Measurements from ENCODE around the gene STK36.
A peak's percentile ranks its signal among the peaks of the same experiment; 100 is the strongest.

STK36 gene, protein sequence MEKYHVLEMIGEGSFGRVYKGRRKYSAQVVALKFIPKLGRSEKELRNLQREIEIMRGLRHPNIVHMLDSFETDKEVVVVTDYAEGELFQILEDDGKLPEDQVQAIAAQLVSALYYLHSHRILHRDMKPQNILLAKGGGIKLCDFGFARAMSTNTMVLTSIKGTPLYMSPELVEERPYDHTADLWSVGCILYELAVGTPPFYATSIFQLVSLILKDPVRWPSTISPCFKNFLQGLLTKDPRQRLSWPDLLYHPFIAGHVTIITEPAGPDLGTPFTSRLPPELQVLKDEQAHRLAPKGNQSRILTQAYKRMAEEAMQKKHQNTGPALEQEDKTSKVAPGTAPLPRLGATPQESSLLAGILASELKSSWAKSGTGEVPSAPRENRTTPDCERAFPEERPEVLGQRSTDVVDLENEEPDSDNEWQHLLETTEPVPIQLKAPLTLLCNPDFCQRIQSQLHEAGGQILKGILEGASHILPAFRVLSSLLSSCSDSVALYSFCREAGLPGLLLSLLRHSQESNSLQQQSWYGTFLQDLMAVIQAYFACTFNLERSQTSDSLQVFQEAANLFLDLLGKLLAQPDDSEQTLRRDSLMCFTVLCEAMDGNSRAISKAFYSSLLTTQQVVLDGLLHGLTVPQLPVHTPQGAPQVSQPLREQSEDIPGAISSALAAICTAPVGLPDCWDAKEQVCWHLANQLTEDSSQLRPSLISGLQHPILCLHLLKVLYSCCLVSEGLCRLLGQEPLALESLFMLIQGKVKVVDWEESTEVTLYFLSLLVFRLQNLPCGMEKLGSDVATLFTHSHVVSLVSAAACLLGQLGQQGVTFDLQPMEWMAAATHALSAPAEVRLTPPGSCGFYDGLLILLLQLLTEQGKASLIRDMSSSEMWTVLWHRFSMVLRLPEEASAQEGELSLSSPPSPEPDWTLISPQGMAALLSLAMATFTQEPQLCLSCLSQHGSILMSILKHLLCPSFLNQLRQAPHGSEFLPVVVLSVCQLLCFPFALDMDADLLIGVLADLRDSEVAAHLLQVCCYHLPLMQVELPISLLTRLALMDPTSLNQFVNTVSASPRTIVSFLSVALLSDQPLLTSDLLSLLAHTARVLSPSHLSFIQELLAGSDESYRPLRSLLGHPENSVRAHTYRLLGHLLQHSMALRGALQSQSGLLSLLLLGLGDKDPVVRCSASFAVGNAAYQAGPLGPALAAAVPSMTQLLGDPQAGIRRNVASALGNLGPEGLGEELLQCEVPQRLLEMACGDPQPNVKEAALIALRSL (N-terminal part only)

DNA sequence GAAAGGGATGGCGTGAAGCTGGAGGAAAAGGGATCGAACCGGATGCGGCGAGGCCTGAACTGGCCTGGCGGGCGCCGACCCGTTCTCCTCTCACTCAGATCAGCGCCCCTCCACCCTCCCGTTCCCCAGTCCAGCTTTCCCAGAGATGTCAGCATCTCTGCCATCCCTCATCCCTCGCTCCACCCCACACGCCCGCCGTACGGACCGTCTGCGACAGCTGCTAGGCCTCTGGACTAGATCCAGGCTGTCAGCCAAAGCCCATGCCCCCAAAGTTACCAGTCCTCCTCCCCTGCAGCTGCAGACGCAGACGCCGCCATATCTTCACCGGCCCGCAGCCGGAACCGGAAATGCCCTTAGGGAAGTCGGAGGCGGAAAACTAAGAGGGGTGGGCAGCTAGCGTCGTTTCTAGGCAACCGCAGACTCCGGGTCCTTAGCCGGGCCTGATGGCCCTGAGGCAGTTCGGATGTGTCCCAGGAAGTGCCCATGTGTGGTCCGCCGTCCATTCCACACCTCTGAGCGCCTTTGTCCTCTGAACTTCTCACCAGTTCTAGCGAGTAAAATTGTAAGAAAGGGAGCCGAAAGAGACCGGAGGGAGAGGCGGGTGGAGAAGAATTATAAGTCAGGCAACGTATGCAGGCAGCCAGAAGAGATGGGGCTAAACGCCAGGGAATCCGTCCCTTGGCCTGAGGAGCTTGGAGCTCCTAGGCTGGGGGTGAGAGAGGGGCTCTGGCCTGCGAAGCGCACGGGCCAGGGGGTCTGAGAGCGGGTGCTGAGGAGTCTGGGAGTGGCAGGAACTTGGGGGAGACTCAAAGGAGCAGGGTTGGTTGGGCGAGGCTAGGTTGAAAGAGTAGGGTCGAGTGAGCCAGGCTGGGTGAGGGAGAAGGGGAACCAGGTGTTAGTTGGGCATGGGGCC, at the start of gene STK36, which contains the start of gene RNF25:
STK36 (plus strand) TSS at position 433 of the 913 bp plus-strand sequence. CDS start 744 bp downstream, outside the sequence.
RNF25 (minus strand) TSS at position 349 of the 913 bp plus-strand sequence; CDS start at position 317, 32 bp downstream.
- H3K27ac ChIP-seq, result peak within 1 kb of the TSS; percentile 83
- DNase-seq (ENCODE audit: low read depth, low spot score), result peak; percentile 12

DNA sequence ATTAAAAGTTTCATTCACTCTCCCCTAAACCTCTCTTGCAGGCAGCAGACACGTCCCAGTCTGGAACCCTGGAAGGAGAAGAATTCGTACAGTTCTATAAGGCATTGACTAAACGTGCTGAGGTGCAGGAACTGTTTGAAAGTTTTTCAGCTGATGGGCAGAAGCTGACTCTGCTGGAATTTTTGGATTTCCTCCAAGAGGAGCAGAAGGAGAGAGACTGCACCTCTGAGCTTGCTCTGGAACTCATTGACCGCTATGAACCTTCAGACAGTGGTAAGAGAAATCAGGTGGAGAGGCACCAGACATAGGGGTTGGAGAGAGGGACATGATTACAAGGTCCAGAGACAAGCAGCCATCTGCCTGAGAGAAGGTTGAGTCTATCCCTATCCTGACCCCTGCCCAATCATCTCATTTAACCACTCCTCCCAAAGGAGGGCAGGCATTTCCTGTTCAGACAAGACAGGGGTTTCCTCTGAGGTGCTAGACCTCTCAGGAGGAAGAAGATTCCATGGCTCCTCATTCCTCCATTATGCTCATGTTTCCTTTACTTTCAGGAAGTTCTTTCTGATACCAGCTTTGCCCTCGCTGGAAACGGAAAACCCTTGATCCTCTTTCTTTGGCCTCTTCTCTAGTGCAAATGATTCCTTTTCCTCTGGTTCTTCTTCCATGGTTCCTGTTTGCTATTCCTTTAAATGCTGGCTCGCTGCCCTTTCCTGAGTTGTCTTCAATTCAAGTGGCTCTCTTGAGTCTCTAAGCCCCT, 49.1 kb upstream of the STK36 start:
- H3K27ac ChIP-seq, result no peak overlapping the region
- DNase-seq (ENCODE audit: low read depth, low spot score), result no peak

DNA sequence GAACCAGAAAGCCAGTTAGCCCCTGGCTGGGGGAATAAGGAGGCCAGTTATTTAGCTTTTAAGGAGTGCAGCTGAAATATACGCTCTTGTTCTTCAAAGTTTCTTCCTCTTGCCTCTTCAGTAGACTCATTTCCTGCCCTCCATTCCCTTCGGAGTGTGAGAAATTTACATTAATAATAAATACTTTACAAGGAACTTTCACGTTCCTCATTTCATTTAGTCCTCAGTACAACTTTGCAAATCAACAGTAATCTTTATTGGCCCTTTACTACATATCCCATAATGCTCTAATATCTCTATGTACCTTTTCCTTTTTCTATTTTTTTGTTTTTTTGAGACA, 48.5 kb upstream of the STK36 start:
- no peak overlapping the region for H3K27ac ChIP-seq
- DNase-seq (ENCODE audit: low read depth, low spot score), result no peak

DNA sequence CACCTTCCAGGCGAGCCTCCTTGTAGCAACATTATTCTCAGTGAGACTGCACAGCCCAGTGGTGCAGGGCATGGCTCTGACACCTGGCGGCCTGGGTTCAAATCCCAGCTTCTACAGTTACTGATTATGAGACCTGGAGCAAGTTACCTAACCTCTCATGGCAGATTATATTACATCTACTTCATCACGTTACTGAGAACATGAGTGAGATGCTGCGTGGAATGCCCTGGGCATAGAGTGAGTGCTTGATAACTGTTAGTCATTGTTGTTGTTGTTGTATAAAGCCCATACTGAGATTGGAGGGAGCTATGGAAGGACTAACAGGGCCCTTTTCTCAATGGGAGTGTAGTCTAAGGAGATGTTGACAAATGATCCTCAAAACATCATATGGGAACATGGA, 45.5 kb upstream of the STK36 start:
- DNase-seq (ENCODE audit: low read depth, low spot score), result no peak
- no peak overlapping the region for H3K27ac ChIP-seq

DNA sequence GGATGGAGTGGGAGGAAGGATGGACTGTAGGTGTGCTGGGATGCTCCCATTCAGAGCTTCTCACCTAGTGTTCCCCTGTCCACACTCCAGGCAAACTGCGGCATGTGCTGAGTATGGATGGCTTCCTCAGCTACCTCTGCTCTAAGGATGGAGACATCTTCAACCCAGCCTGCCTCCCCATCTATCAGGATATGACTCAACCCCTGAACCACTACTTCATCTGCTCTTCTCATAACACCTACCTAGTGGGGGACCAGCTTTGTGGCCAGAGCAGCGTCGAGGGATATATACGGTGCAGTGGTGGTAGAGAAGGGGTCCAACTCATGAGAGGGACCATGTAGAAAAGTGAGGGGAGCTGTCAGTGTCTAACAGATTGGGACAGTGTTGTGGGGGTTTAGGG, 43.9 kb upstream of the STK36 start:
- H3K27ac ChIP-seq, result no peak overlapping the region
- no peak for DNase-seq (ENCODE audit: low read depth, low spot score)

DNA sequence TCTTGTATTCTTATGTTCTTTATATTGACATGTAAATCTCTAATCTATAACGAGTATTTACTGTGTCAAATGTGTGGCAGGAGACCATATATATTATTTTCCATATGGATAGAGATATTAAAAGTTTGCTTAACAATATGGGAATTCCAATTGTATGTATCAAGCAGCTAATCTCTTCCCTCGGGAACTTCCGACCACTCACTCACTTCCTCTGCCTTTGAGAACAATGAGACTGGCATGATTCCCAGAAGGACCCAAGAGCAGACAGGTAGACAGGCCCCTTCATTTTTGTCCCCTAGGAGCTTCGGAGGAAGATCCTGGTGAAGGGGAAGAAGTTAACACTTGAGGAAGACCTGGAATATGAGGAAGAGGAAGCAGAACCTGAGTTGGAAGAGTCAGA, 40.0 kb upstream of the STK36 start:
- H3K27ac ChIP-seq, result peak overlapping the region; percentile 38
- DNase-seq (ENCODE audit: low read depth, low spot score), result no peak

DNA sequence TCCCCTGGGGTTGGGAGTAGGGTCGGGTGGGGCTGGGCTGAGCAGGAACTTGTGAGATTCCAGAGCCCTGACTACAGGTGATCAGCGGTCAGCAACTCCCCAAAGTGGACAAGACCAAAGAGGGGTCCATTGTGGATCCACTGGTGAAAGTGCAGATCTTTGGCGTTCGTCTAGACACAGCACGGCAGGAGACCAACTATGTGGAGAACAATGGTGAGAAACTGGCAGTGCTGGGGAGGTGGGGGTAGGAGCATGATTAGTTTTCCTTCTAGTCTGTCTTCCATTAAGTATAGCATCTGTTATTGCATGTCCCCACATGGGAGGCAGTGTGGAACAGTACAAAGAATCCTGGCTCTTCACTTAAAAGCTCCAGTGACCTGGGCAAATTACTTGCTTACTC, 36.2 kb upstream of the STK36 start:
- H3K27ac ChIP-seq, result no peak overlapping the region
- no peak for DNase-seq (ENCODE audit: low read depth, low spot score)

DNA sequence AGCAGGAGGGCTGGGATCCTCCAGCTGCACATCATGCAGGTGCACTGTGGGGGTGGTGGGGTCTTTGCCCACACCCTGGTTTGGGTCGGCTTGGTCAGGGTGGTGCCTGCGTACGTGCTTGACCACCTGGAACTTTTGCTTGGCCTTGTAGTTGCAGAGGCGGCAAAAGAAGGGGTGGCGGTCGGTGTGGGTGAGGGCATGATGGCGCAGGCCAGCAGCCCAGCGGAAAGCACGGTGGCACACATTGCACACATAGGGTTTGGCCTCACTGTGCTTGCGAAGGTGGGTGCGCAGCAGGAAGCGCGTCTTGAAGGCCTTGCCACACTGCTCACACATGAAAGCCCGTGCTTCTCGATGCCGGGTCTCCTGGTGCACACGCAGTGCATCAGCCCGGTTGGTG, 33.5 kb upstream of the STK36 start:
- DNase-seq (ENCODE audit: low read depth, low spot score), result no peak
- H3K27ac ChIP-seq, result no peak overlapping the region

DNA sequence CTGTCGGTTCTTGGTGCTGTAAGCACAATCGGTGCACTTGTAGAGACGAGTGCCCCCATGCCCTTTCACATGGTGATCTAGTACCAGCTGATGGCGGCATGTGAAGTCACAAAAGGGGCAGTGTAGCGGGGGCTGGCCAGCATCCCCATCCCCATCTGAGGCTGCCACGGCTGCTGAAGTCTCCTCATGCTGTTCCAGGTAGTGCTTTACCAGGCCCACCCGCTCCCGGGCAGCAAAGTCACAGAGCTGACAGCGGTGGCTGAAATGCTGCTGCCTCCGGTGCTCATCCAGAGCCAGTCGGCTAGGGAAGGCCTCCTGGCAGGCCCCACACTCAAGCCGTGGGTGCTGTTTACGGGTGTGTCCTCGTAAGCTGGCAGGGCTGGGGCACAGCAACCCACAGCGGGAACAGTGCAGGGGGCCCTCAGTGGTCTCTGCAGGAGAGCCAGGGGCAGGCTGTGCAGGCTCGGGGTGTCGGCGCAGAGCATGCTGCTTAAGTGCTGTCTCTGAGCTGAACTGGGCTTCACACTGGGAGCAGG, 29.7 kb upstream of the STK36 start:
- no peak overlapping the region for H3K27ac ChIP-seq
- no peak for DNase-seq (ENCODE audit: low read depth, low spot score)

DNA sequence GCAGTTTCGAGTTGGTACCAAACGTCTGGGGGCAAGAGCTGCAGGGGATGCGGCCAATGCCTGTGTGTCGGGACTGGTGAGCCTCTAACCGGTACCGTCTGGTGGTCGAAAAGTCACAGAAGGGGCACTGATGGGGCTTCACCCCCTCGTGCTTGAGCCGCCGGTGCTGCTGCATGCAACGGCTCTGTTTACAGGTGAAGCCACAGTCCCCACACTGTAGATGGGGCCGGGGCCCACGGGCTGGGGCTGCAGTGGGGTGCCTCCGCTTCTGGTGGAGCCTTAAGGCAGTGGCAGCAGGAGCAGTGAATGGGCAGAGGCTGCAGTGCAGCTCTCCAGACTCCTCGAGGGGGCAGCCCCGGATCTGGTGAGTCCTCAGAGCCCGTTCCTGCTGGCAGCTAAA, 29.1 kb upstream of the STK36 start:
- no peak for DNase-seq (ENCODE audit: low read depth, low spot score)
- H3K27ac ChIP-seq, result no peak overlapping the region

DNA sequence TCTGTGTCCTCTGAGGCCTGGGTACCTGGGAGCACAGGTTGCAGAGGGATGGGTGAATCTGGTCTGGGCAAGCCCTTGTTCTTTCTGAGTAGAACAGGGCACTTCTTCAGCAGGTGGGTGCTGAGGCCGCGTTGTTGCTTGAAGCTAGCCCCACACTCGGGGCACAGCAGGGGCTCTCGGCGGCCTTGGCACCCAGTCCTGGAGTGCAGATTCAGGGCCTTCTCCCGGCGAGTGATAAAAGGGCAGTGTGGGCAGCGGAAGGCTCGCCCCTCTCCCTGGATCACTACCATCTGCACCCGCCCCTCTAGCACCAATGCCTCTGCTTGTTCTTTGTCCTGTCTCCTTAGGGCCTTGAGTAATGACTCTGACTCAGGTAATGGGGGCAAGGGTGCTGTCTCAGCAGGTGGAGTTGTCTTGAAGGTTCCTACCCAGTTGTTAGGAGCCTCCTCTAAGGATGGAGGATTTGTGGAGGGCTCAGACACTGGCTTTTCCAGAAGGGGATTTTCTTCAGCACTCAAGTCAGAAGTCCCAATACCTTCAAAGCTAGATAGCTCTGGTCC, 28.1 kb upstream of the STK36 start:
- DNase-seq (ENCODE audit: low read depth, low spot score), result no peak
- peak overlapping the region; percentile 78 for H3K27ac ChIP-seq

DNA sequence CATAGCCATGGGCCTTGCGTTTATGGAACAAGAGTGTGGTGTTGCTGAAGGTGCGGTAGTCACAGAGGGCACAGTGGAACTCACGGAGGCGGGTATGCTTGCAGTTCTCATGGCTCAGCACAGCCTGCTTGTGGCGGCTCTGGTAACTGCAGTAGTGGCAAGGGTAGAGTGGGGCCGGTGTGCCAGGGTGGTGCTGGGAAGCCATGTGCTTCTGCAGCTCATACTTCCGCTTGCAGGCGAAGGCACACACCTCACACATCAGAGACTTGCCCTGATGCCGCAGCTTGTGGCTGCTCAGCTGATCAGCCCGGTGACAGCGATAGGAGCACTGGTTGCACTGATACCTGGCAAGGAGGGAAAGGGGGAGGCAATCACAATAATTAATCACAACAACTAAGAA, 27.2 kb upstream of the STK36 start:
- DNase-seq (ENCODE audit: low read depth, low spot score), result no peak

DNA sequence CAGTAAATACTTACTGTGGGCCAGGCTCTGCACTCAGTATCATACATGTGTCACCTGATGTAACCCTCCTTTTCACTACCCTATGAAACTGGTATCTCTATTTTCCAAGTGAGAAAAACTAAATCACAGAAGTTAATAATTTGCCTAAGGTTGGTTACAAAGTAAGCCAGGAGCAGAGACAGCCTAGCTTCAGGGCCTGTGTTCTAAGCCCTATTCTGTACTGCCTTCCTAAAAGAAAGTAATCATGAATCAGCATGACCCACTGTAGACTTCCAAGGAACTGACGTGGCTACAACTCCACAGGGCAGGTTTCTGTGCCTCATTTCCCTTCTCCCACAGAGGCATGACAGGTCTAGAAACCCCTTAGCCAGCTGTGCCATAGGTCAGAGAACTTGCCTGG, 26.8 kb upstream of the STK36 start:
- peak; percentile 74 for DNase-seq (ENCODE audit: low read depth, low spot score)
- H3K27ac ChIP-seq, result peak overlapping the region; percentile 78

More for the DNA sequence above, 27.2 kb upstream of the STK36 start:
- peak overlapping the region; percentile 78 for H3K27ac ChIP-seq

DNA sequence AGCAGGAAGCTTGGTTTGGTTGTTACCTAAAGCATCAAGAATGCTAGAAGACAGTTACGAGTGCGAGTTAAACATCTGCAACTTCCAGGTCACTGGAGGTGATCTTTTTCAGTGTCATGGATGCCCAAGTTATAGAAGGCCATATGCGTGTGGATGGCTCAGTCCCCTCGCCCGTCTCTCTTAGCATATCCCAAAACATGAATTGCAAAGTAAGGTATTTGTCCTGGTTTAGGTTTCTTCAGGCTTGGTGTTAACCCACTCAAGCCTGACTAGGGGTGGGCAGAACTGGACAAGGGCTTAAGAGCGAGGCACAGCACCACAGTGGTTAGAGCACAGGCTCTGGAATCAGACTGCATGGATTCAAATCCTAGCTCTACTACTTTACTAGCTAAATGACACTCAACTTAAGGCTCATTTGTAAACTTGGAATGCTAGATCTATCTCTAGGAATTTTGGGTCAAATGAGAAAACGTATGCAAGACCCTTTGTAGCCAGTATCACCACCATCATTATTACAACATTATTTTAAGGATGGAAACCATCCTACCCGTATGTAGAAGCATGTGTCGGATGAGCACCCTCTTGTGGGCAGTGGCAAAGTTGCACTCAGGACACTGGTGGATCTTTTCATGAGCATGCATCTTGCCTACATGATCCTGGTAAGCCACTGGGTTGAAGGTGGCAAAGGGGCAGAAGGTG, 23.6 kb upstream of the STK36 start:
- H3K27ac ChIP-seq, result no peak overlapping the region
- no peak for DNase-seq (ENCODE audit: low read depth, low spot score)

DNA sequence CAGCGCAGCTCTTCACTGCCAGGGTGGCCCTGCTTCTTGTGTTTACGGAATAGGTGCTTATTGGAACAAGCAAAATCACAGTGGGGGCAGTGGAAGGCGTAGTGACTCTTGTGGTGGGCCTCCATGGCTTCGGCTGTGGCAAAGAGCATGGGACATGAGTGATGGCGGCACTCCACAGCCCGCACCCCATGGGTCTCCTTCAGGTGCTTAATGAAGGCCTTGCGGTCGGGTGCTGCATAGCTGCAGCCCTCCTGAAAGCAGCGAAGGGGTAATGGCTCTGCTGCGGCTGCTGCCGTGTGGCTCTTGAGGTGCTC, 23.1 kb upstream of the STK36 start:
- no peak overlapping the region for H3K27ac ChIP-seq
- DNase-seq (ENCODE audit: low read depth, low spot score), result no peak

DNA sequence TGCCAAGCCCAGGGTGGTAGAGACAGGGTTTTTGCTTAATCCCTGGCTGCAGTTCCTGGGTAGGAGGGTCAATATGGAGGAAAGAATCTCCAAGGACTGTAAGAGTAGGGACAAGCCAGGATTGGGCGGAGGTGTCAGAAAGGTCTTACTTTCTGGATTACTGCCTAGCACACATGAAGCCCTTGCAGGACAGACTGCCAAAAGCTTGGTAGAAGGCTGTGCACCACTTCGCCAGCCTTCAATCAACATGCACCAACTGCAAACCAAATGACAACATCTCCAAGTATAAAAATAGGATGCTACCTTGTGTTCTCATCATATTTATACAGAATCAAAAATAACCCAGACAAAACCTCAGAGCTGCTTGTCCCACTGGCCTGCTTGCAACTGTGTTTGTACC, 16.1 kb upstream of the STK36 start:
- no peak overlapping the region for H3K27ac ChIP-seq
- no peak for DNase-seq (ENCODE audit: low read depth, low spot score)

DNA sequence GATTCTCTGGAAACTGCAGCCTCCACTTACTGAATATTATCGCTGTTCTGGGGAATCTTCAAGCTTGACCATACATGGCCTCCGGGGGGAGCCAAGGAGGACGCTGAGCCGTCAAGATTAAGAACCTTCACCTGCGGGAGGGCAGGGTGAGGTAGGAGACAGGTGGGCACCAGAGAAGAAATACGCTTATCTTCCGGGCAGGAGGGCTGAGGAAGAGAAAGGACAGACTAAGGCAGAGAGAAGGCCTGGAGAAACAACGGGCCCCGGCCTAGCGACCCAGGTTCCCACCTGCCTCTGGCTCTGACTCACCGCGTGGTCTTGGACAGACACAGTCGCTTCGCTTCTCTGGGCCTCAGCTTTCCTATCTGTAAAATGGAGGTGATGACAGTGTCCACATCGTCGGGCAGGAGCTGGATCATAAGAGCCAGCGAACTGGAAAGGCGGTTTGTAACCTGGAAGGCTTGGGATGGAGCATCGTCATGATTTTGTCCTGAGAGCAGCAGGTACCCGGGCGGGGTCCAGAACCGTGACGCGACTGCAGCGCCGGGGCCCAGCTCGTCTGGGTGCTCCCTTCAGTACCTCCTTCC, 13.1 kb upstream of the STK36 start:
- DNase-seq (ENCODE audit: low read depth, low spot score), result no peak
- peak overlapping the region; percentile 64 for H3K27ac ChIP-seq
